AG20443 (cell line): ENCODE data around the gene WDR49.

ENCODE experiments used
- DNase-seq: peaks from one replicate; pipeline ENCODE4 v3.0.0; 2012; ENCODE audit warnings: low spot score, mixed read lengths

Gene WDR49

DNA sequence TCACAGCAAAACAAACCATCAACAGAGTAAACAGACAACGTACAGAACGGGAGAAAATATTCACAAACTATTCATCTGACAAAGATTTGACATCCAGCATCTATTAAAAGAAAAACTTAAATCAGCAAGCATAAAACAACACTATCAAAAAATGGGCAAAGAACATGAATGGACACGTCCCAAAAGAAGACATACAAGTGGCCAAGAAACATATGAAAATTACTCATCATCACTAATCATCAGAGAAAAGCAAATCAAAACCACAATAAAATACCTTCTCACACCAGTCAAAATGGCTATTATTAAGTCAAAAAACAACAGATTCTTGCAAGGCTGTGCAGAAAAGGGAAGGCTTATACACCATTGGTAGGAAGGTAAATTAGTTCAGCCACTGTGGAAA is 166.2 kb downstream of the WDR49 start:
- DNase-seq, result no peak

DNA sequence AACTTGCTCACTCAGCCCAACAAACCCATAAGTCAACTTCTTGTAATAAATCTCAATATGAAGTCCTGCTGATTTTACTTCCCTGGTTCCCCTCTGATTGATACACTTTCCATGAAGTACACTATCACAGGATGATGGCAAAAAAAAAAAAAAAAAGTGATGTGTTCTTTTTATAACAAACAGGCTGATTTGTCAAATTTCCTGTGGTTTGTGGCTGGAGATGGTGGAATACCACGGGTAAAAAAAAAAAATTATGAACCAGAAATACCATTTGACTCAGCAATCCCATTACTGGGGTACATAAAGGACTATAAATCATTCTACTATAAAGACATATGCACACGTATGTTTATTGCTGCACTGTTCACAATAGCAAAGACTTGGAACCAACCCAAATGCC is 169.2 kb downstream of the WDR49 start:
- no peak for DNase-seq

DNA sequence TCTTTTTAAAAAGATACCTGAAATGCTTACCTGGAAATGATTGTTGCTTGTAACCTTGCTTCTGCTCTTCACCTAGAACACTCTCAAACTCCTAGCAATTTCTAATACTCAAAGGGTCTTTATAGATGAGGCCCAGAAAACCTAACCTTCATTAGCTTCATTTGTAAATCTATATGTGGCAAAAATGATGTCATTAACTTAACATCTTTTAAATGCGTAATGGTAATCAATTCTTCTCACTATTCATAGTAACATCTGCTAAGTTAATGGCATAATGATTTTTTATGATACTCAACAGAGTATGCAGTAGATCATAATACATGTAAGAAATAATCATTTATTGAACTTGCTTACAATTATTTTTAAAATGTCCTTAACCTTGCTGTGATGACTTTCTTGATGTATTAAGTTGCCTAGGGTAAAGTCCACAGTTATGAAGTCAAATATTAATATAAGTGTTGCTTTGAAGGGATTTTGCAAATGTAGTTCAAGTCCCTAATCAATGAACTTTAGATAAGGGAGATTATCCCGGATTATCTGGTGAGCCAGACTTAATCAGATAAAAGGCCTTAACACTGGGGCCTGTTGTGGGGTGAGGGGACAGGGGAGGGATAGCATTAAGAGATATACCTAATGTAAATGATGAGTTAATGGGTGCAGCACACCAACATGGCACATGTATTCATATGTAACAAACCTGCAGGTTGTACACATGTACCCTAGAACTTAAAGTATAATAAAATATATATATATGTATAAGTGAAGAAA is 169.8 kb downstream of the WDR49 start:
- no peak for DNase-seq

DNA sequence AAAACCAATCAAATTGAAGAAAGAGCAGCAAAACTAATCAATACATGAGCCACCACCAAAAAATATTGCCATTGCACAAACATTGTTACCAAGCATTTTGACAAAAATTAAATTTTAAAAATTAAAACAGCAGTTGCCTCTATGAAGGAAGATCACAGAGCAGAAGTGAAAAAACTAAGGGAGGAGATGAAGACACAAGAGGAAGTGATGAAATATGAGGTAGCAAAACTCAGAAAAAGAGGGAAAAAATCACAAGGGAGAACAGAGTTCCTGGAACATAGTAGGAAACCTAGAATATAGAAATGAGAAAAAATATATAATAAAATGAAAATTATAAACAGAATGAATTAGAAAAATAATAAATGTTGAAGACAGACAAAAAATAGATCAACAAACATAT is 172.6 kb downstream of the WDR49 start:
- no peak for DNase-seq

DNA sequence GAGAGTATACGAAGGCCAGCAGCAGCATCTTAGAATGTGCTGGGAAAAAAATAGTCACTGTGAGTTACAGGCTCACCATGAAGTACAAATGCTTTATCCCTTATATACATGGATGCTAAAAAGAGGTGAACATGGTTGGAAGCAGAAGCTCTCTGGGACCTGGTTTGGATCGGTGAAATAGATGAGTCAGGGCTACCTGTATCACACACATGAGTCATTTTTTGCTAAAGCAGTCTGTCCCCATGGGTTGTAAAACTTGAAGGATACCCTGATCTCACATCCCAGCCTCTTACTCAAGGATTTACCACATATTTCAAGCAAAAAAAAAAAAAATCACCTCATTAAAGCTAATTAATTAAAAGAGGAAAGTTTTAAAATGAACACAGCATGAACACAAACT is 173.0 kb downstream of the WDR49 start:
- no peak for DNase-seq

DNA sequence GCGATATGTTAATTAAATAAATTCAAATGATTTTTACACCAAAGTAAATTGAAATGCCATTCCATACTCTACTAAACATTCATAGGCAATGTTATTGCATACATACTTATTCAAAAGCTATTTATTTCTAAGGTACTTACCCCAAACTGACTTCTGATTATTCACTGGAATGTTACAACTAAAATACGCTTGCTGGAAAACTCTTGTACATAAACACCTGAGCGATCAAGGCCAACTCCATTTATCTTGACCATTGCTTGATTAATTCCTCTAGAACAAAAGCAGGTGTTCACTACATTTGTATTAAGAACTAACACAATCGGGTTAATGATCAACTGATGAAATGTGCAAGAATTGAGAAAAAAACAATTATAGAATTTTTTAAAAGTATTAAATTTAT is 179.9 kb downstream of the WDR49 start, which contains the start of gene SERPINI2:
Gene SERPINI2 (minus strand): TSS at position 180 of the 400 bp plus-strand sequence. CDS start 2,208 bp downstream, outside the sequence.
- DNase-seq, result no peak

DNA sequence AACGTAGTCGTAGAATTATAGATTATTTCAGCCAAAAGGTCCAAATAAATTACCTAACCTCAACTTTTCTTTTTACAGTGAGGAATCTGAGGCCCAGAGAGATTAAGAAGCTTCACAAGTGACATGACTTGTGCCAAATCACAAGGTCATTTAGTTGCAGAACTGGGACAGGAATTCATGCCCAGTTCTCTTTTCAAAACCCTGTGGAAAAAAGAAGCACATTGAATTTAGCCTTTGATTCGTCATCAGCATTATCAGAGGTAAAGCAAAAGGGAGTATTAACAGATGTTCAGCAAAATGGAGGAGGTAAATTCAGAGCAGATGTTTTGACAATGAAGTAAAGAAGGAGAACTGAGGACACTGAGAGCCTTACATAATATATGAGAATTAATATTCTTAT is 184.4 kb downstream of the WDR49 start:
- no peak for DNase-seq

DNA sequence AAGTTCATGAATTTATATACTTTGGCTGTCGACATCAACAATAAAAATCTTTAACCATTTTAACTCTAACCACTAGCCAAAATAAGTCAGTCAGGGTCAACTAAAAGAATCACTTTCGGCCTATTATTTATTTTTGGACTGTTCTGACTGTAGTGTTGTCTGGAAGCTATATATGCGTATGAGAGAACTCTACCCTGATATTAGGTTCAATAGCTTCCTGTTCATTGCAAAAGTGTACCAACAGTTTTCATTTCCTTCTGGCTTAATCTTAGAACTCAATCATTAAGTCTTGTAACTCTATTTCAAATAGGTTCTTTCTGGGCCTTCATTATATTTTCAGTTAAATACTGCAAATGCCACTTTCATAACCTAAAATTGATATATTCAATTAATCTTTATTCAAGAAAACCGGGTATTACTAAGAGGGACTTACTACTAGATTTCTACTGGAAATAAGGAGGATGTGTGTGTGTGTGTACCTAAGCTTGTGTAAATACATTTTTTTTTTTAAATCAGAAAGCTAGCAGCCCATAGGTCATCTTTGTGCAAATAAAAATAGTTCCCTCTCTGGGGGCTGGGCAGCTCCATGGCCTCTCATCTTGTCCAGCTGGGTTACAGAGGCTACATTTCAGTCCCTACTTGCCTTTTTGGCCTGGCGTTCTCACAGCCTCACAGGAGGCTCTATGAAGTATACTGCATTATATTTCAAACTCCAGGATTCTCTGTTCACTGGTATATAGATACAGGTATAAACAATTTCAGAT is 185.7 kb downstream of the WDR49 start:
- DNase-seq, result no peak

DNA sequence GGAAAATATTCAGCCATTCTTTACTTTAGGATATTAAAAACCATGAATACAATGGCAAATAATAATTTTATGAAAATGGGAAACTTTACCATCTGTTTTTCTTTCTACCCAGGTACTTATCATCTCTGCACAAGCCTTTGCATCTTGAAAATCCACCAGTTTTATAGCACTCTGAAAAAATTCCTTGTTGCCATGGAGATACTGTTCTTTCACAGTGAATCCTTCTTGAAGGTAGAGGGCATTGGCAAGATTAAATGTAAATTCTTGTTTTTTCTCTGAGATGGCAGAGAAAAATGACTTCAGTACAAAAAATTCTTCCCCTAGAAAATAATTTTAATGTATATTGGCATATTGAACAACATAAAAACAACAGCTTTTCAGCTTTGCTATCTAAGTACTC is 186.8 kb downstream of the WDR49 start:
- no peak for DNase-seq

DNA sequence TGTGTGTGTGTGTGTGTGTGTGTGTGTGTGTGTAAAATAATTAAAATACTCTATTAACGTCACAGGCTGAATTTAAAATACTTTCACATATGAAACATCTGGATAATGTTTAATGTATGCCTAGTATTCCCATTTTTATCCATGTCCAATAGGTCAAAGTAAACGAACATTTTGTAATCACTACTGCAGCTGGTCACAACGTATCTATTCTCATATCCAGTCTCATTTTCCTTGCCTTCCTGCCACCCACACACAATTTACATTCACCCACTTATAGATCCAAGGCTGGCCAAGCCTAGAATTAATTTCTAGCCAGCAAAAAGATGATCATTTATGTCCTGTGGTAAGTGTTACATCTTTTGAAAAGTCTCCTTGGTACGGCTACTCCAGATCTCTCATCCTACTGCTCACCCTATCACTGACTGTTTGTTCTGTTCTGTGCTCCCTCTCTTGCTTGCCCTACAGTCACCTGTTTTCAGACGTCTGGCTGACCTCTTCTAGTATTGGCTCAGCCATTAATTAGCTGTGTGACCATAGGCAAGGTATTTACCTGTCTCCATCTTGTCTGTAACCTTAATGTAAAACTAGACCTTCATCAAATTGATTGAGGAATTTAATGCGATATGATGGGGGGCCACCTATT is 197.5 kb downstream of the WDR49 start:
- DNase-seq, result no peak

DNA sequence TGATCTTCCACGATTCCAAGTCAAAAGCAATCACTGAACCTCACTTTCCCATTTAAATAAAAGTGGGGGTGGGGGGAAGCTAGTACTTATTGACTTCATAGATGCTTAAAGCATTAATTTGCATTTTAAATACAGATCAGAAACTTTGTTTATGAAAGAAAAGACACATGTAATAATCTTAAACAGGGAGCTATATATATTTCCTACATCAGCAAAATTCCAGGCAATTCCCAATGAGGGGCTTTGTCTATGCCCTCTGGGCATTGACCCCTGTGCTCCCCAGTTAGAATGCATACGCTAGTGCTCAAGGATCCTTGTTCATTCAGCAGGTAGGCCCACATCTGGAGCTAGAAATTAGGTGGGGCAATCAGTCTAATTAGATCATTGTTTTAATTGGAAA is 199.9 kb downstream of the WDR49 start:
- no peak for DNase-seq

DNA sequence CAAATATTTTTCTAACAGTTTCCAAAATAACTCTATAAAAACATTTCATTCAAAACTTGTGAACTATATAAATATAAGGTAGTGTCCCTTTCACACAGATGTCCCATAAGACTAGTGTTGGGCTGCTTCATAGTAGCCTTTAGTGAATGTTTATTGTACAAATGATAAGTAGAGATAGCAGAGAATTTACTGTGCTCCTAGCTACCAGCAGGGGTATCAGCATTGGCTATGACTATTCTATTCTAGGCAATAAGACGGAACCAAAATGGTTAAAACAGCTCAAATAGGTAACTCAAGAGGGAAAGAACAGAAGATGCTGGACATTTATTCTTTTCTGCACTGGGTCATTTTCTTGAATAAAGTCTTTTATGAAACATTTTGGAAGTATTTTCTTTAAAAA is 202.5 kb downstream of the WDR49 start:
- no peak for DNase-seq

DNA sequence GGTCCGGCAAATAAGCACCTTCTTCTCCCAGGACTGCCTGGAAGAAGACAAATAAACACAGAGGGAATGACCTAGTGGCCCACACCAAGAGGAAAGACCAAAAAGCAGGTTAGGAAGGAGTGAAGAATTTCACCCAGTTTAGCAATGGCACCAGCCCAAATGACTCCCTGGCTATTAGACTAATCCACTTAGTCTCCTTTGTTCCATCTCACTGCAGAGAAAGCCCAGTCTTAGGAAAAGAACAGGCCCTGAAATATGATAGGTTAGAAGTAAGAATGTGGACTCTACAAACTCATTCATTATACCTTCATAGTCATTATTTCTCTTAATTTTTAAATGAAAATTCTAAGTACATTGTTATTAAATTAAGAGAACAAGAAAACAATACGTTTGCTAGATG is 203.1 kb downstream of the WDR49 start:
- no peak for DNase-seq

DNA sequence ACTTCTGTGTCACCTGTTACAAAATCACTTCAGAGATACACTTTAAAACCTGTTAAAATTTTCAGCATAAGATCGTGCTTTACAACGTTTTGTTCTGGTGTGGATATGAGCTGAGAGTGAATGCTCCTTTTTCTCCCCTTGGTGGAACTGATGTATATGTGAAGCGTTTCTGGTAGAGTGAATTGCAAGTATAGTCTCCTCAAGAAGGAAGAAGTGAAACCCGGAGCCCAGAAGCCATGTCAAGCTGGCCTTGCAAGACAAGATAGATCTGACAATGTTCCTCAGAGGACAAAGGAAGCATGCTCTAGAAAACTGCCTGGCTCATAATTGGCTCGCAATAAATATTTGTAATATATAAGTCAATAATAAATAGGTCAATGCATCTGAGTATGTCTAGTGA is 203.5 kb downstream of the WDR49 start:
- no peak for DNase-seq

DNA sequence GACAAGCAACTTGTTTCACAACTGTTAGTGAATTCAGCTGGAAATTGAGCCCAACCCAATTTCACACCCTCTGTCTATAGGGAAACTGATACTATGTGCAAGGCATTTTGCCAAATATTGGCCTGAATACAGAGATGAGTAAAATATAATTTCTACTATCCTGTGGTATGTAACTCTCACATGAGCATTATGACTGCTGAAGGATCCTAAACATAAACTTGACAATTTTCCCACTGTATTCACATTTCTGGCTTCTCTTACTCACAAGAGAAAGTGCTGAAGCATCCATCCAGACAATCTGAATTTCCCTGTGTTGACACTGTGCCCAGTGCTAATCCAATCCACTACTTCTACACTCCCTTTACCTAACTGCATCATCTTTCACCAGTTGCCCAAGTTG is 208.3 kb downstream of the WDR49 start:
- no peak for DNase-seq

DNA sequence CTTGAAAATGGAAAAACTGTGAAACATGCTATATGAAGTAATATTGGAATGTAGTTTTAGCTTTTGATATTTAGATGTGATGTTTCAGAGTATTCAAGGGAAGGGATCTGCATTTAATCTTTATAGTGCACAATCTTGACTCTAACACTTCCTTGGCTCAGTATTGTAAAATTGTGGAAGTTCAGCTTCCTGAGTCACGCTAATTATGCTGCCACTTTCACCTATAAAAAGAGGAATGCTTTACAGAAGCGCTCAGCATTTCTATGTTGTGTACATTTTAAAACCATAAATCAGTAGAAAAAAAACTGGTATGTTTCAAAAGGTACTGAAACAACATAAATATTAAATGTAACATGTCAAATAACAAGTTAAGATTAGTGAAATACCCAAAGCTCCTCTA is 212.5 kb downstream of the WDR49 start:
- no peak for DNase-seq

DNA sequence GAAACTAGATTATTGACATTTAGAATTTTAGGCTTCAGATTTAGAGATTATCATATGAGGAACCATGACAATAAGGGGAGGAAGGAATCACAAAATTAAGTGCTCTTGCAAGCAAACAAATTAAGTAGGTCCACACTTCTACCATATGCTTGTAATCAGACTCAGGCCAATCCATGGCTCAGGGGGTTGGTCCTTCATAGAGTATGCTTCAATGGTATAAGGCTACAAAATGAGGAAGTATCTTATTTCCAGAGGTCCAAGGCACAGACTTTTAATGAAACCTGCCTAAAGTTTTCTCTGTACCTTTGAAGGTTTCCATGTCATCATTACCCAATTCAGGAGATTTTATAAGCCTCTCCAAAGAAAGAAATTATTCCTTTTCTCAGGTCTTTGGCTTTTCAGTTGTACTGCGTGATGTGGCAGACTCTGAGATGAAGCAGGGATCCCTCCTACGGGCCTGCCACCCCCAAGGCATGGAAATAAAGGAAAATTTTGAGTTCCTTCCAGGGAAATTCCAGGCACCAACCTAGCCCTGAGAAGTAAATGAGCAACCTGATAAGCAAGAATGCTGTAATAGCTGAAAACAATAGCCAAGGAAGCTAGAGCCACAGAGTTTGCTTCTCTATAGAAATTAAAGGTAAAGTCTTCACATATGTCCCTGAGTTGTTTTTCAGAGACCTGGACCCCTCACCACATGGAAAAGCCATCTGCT is 216.2 kb downstream of the WDR49 start:
- DNase-seq, result no peak
